Right lobe of liver (tissue), 6 donors: Measurements from ENCODE around the gene RIMS4. TPM values are rescaled to one million over a fixed set of nuclear protein-coding genes. Genes with fewer than 3 reads are reported as not detected.

Source experiments
- ATAC-seq, 4 donors: fragments of 200-7000 bp; cut with Tn5 transposase; one replicate each; pipeline ENCODE4 v1.9.1; 2020; ENCODE audit warnings: mild to moderate bottlenecking in 4 of 4, moderate library complexity in 4 of 4
- DNase-seq, 3 donors: peaks; one replicate each; pipeline ENCODE4 v3.0.0-alpha.2; 2020
- H3K27ac ChIP-seq, 3 donors: fragments of 200-600 bp; one replicate each; pipeline ENCODE4 v1.8.0; 2022
- H3K27me3 ChIP-seq, 2 donors: fragments of 200-600 bp; one replicate each; pipeline ENCODE4 v1.8.0; 2022
- H3K36me3 ChIP-seq, 4 donors: fragments of 200-600 bp; sonication (generic) in 1 of 4; one replicate each; pipeline versions ENCODE4 v1.5.1 to v1.8.0; 2017 to 2022; ENCODE audit warnings: control low read depth in 1 of 4
- H3K4me1 ChIP-seq, 4 donors: fragments of 200-600 bp; sonication (generic) in 1 of 4; one replicate each; pipeline versions ENCODE4 v1.5.1 to v1.8.0; 2017 to 2022; ENCODE audit warnings: control low read depth in 1 of 4
- H3K4me3 ChIP-seq, 3 donors: fragments of 200-600 bp; one replicate each; pipeline ENCODE4 v1.8.0; 2022
- H3K9me3 ChIP-seq, 4 donors: fragments of 200-600 bp; sonication (generic) in 1 of 4; one replicate each; pipeline versions ENCODE4 v1.5.1 to v1.8.0; 2017 to 2022; ENCODE audit warnings: control low read depth in 1 of 4
- POLR2A ChIP-seq: fragments of 450-650 bp; IDR thresholded peaks from one replicate; pipeline ENCODE4 v1.6.1; 2017; ENCODE audit warnings: antibody characterized with exemption, mild to moderate bottlenecking
- WGBS: methylation state at CpG from one replicate; pipeline ENCODE4 v1.1.6; 2018; ENCODE audit warnings: low coverage, low lambda C conversion rate; ENCODE audit not compliant: insufficient coverage; ENCODE audit errors: missing lambda C conversion rate; 5-methylcytosine and 5-hydroxymethylcytosine counted together
- intact Hi-C, 2 donors: fragments of 100-400 bp; cut with DNase I; formaldehyde crosslinking; loops; one replicate each; pipeline versions ENCODE4 v1.11.2 to v1.14.1; 2022
- total RNA-seq, 6 experiments: library from RNA; depleted of rRNA in 2 of 6; stranded (reverse); fragments of >200 nt in 2 of 6; fragmentation: NEBNext Ultra II Directional in 3 of 6; extraction: Animal tissue kit (Norgen Biotek cat#: 25700) in 3 of 6; gene quantifications; one replicate each; pipeline versions ENCODE4 v1.1.0 to v1.2.4, GENCODE V29; 2016 to 2023
- TF ChIP-seq, protein P1 (sequence below), 4 donors: fragments of 200-600 bp in 3 of 4; fragments of 450-650 bp in 1 of 4; IDR thresholded peaks; one replicate each; pipeline versions ENCODE4 v1.5.1 to v1.8.0; 2016 to 2022; ENCODE audit warnings: antibody characterized with exemption in 4 of 4, mild to moderate bottlenecking in 2 of 4
- donor health status: DM: no; HTN: yes; CAD: no.
- donor health status: DM: no; HTN: no; CAD: no.
- donor health status: DM: no; HTN: no; CAD: no.
- donor health status: DM: no; HTN: yes; CAD: no.
- donor health status: DM: no; HTN: yes; CAD: no.

Gene RIMS4
- total RNA-seq, 6 experiments from 2014 or later = not detected

DNA sequence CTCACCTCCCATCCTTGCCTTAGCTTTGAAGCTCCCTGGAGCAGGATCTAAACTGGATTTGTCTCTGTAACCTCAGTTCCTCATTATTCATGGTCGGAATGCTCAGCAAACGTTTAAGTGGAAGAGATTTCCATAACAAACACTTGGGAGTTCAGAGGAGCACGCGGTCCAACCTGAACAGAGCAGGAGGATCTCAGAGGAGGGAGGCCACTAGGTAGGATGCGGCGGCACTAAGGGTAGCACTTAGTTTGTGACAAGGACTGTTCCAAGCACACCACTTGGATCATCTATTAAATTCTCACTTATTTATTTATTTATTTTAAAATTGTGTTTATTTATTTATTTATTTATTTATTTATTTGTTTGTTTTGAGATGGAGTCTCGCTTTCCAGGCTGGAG is 108.5 kb downstream of the RIMS4 start:
- Histone ChIP-seq H3K36me3 (no peaks in the 10 kb centered on the region), H3K4me1 (no peaks in the 10 kb centered on the region), H3K9me3 (no peaks in the 10 kb centered on the region), H3K4me3 (no peak overlapping the region), H3K27ac (no peak overlapping the region), H3K27me3 (no peaks in the 10 kb centered on the region)
- intact Hi-C loops = no loop called here
- TF ChIP-seq, protein P1, sequence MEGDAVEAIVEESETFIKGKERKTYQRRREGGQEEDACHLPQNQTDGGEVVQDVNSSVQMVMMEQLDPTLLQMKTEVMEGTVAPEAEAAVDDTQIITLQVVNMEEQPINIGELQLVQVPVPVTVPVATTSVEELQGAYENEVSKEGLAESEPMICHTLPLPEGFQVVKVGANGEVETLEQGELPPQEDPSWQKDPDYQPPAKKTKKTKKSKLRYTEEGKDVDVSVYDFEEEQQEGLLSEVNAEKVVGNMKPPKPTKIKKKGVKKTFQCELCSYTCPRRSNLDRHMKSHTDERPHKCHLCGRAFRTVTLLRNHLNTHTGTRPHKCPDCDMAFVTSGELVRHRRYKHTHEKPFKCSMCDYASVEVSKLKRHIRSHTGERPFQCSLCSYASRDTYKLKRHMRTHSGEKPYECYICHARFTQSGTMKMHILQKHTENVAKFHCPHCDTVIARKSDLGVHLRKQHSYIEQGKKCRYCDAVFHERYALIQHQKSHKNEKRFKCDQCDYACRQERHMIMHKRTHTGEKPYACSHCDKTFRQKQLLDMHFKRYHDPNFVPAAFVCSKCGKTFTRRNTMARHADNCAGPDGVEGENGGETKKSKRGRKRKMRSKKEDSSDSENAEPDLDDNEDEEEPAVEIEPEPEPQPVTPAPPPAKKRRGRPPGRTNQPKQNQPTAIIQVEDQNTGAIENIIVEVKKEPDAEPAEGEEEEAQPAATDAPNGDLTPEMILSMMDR (IDR thresholded peaks at IDR 0.05) = no peak
- TF ChIP-seq POLR2A = no peak
- no peak for DNase-seq
- 73% methylated on average over 4 of the region's 7 CpGs for WGBS
- no peak for ATAC-seq

Other genes starting within 250 kb of the RIMS4 start
- 10 to 100 TPM; 11.7 to 31.7 (median 21.8) TPM for gene PKIG, start 228.0 kb downstream of the RIMS4 start, total RNA-seq
- gene ADA, start 158.8 kb downstream of the RIMS4 start, total RNA-seq = 1 to 10 TPM; 2.2 to 8.6 (median 3.7) TPM
- gene CCN5, start 95.2 kb downstream of the RIMS4 start, total RNA-seq = 1 to 10 TPM in 5 of 6 experiments, under 1 TPM in 1; 0.92 to 6.1 (median 1.5) TPM
- gene KCNK15, start 64.7 kb downstream of the RIMS4 start, total RNA-seq = under 1 TPM in 4 of 6 experiments, not detected in 2; 0.07 to 0.43 (median 0.19) TPM
- 10 to 100 TPM; 48.7 to 71.1 (median 54.5) TPM for gene YWHAB, start 75.2 kb upstream of the RIMS4 start, total RNA-seq
- 10 to 100 TPM in 5 of 6 experiments, 1 to 10 TPM in 1; 8.7 to 40.2 (median 27.7) TPM for gene PABPC1L, start 99.5 kb upstream of the RIMS4 start, total RNA-seq
- 10 to 100 TPM in 3 of 6 experiments, 1 to 10 TPM in 3; 6.7 to 17.7 (median 10.0) TPM for gene TOMM34, start 149.9 kb upstream of the RIMS4 start, total RNA-seq
- 10 to 100 TPM in 5 of 6 experiments, 1 to 10 TPM in 1; 9.7 to 17.5 (median 13.4) TPM for gene STK4, start 156.0 kb upstream of the RIMS4 start, total RNA-seq